Right renal cortex interstitium (tissue), 3 donors: ENCODE results near the gene PIK3R6. TPM values are rescaled to one million over a fixed set of nuclear protein-coding genes. Genes with fewer than 3 reads are reported as not detected.
"Not testable (repeated sequence)": the region's sequence is repeated elsewhere in the genome, so short reads cannot be mapped to it uniquely, and the experiment has no call there.

ENCODE experiments used
- DNase-seq, 3 donors: peaks; one replicate each; pipeline ENCODE4 v3.0.0-alpha.2; 2013; ENCODE audit warnings: low read depth in 3 of 3, low spot score in 2 of 3
- polyA plus RNA-seq, 3 donors: library from polyadenylated mRNA; unstranded; fragments of 120-200 nt; gene quantifications; one replicate each; pipeline ENCODE4 v1.2.1, GENCODE V29; 2013; ENCODE audit not compliant: insufficient read length in 3 of 3

The PIK3R6 gene
- polyA plus RNA-seq, 3 donors: 1.1 to 1.2 (median 1.2) TPM

- no peak for DNase-seq
These were observed 10.5 kb downstream of the PIK3R6 start for GRCh38 chr17:8856869-8857575.

GRCh38 chr17:8856205-8856603 is 11.3 kb downstream of the PIK3R6 start:
- DNase-seq: not testable (repeated sequence)

GRCh38 chr17:8855477-8856204 is 11.8 kb downstream of the PIK3R6 start:
- no peak for DNase-seq

- no peak for DNase-seq
These were observed 15.9 kb downstream of the PIK3R6 start for GRCh38 chr17:8851600-8851999.

- no peak for DNase-seq
These were observed 18.0 kb downstream of the PIK3R6 start for GRCh38 chr17:8849311-8850041.

- no peak for DNase-seq
These were observed 19.6 kb downstream of the PIK3R6 start for GRCh38 chr17:8847891-8848290.

- no peak for DNase-seq
These were observed 20.7 kb downstream of the PIK3R6 start for GRCh38 chr17:8846768-8847211.

- DNase-seq: no peak
These were observed 22.9 kb downstream of the PIK3R6 start for GRCh38 chr17:8844229-8845218.

- no peak for DNase-seq
These were observed 24.1 kb downstream of the PIK3R6 start for GRCh38 chr17:8843344-8843743.

- DNase-seq: no peak
These were observed 25.6 kb downstream of the PIK3R6 start for GRCh38 chr17:8841844-8842243.

- no peak for DNase-seq
These were observed 28.0 kb downstream of the PIK3R6 start for GRCh38 chr17:8839410-8839935.

GRCh38 chr17:8838551-8839095 is 28.9 kb downstream of the PIK3R6 start:
- no peak for DNase-seq

GRCh38 chr17:8837563-8838075 is 29.9 kb downstream of the PIK3R6 start:
- no peak for DNase-seq

GRCh38 chr17:8836821-8837562 is 30.5 kb downstream of the PIK3R6 start:
- no peak for DNase-seq

- DNase-seq: no peak
These were observed 31.7 kb downstream of the PIK3R6 start for GRCh38 chr17:8835631-8836364.

- no peak for DNase-seq
These were observed 32.4 kb downstream of the PIK3R6 start for GRCh38 chr17:8835106-8835505.

GRCh38 chr17:8832711-8833352 is 34.6 kb downstream of the PIK3R6 start:
- DNase-seq: no peak
